Measurements from ENCODE around the gene NBL1. TPM values are rescaled to one million over a fixed set of nuclear protein-coding genes. Genes with fewer than 3 reads are reported as not detected.
A peak's percentile ranks its signal among the peaks of the same experiment; 100 is the strongest.

The NBL1 gene
- total and polyA plus RNA-seq, 2 experiments from 2014 or later: 6.1 to 10.6 TPM

GRCh38 chr1:19662313-19662712 lies 18.2 kb downstream of the NBL1 start (continued):
- TF ChIP-seq, protein P1, sequence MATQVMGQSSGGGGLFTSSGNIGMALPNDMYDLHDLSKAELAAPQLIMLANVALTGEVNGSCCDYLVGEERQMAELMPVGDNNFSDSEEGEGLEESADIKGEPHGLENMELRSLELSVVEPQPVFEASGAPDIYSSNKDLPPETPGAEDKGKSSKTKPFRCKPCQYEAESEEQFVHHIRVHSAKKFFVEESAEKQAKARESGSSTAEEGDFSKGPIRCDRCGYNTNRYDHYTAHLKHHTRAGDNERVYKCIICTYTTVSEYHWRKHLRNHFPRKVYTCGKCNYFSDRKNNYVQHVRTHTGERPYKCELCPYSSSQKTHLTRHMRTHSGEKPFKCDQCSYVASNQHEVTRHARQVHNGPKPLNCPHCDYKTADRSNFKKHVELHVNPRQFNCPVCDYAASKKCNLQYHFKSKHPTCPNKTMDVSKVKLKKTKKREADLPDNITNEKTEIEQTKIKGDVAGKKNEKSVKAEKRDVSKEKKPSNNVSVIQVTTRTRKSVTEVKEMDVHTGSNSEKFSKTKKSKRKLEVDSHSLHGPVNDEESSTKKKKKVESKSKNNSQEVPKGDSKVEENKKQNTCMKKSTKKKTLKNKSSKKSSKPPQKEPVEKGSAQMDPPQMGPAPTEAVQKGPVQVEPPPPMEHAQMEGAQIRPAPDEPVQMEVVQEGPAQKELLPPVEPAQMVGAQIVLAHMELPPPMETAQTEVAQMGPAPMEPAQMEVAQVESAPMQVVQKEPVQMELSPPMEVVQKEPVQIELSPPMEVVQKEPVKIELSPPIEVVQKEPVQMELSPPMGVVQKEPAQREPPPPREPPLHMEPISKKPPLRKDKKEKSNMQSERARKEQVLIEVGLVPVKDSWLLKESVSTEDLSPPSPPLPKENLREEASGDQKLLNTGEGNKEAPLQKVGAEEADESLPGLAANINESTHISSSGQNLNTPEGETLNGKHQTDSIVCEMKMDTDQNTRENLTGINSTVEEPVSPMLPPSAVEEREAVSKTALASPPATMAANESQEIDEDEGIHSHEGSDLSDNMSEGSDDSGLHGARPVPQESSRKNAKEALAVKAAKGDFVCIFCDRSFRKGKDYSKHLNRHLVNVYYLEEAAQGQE (IDR thresholded peaks at IDR 0.05; ENCODE audit: unreplicated experiment): no peak
- TF ChIP-seq NANOG (IDR thresholded peaks at IDR 0.05; ENCODE audit: borderline replicate concordance) (no peak), EZH2 (IDR thresholded peaks at IDR 0.05; ENCODE audit: low read depth, unreplicated experiment) (no peak), POLR2AphosphoS5 (IDR thresholded peaks at IDR 0.05; ENCODE audit: low read depth) (no peak), ZNF114 (CRISPR knock-in tag; IDR thresholded peaks at IDR 0.05) (no peak), EZH2phosphoT487 (IDR thresholded peaks at IDR 0.05; ENCODE audit: unreplicated experiment) (no peak)

GRCh38 chr1:19664453-19665185 lies 20.5 kb downstream of the NBL1 start, which contains the start of gene HTR6:
HTR6 (plus strand) TSS chr1:19664875; CDS start chr1:19665754, 879 bp downstream.
- Mint-ChIP-seq H3K9me3 (no peaks in the 10 kb centered on the region; the same call in 2 of the 3 replicates), H3K36me3 (ENCODE audit: low read depth) (peaks cover 5% of the 10 kb centered on the region; the same call in 1 of the 3 replicates), H3K27ac (no peak within 1 kb of the TSS), H3K4me1 (peaks cover 3% of the 10 kb centered on the region; the same call in 2 of the 3 replicates), H3K4me3 (peak within 1 kb of the TSS; percentile 74), H3K27me3 (ENCODE audit: insufficient read depth, low read depth, poor library complexity) (peaks cover 51% of the 10 kb centered on the region)
- Histone ChIP-seq H4K20me1 (replicated peaks; ENCODE audit: insufficient read depth) (no peaks in the 10 kb centered on the region), H3K4me3 (peak within 1 kb of the TSS; percentile 63), H3K27me3 (ENCODE audit: insufficient read depth) (peaks cover 56% of the 10 kb centered on the region), H3K36me3 (ENCODE audit: insufficient read depth) (no peaks in the 10 kb centered on the region), H3F3A (replicated peaks; ENCODE audit: low read depth) (0 out of 2 replicates have a peak, but pooled peaks cover 6% of the 10 kb centered on the region), H3K79me2 (replicated peaks; ENCODE audit: insufficient read depth) (no peaks in the 10 kb centered on the region), H2AFZ (peak within 1 kb of the TSS; percentile 96), H3K27ac (ENCODE audit: low read depth) (no peak within 1 kb of the TSS), H3K4me2 (peak within 1 kb of the TSS; percentile 83), H3K9me2 (ENCODE audit: insufficient read depth) (no peaks in the 10 kb centered on the region), H3K4me1 (ENCODE audit: insufficient read depth) (no peaks in the 10 kb centered on the region)
- DNase-seq (ENCODE audit: low spot score) (no peak), ATAC-seq (peak; percentile 11; the same call in 2 of the 3 replicates)
- no peak for TF ChIP-seq NANOG (IDR thresholded peaks at IDR 0.05; ENCODE audit: borderline replicate concordance)
- TF ChIP-seq STAT1 (IDR thresholded peaks at IDR 0.05; ENCODE audit: unreplicated experiment): no peak
- no peak for TF ChIP-seq JUNB (IDR thresholded peaks at IDR 0.05; ENCODE audit: unreplicated experiment)
- peak; percentile 36 for TF ChIP-seq EZH2 (IDR thresholded peaks at IDR 0.05; ENCODE audit: low read depth, unreplicated experiment)
- TF ChIP-seq CREB1 (CRISPR knock-in tag; IDR thresholded peaks at IDR 0.05; ENCODE audit: low read depth): no peak
- TF ChIP-seq, protein P1 (IDR thresholded peaks at IDR 0.05; ENCODE audit: unreplicated experiment): no peak

Measured in GM23338 (cell line).